ENCODE measurements around the gene TOGARAM2.

Gene TOGARAM2

DNA sequence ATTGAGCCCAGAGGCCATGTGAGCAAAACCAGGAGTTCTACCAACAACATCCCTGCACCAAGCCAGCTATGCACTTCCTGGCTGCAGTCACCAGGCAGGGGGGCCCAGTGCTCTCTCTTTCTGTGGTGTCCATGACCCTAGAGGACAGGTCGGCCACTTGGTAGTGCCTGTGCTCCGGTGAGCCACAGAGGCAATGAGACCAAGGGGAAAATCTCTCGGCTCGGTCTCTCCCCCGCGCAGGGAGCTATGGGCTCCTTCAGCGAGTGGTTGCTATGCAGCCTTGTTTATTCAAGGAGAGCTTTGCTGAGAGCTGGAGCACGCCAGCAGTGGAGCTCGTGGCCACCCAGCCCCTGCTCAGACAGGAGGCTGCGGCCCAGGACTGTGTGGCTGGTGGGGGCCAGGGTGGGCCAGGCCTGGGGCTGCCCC lies at the start of gene TOGARAM2:
Gene TOGARAM2 (plus strand): TSS at position 283 of the 426 bp plus-strand sequence. CDS start 13,537 bp downstream, outside the sequence.
- intact Hi-C loops (cut with DNase I), result no loop called here
- peak in 6 of 10 donors; percentile 22 to 88 (median 64) for DNase-seq

DNA sequence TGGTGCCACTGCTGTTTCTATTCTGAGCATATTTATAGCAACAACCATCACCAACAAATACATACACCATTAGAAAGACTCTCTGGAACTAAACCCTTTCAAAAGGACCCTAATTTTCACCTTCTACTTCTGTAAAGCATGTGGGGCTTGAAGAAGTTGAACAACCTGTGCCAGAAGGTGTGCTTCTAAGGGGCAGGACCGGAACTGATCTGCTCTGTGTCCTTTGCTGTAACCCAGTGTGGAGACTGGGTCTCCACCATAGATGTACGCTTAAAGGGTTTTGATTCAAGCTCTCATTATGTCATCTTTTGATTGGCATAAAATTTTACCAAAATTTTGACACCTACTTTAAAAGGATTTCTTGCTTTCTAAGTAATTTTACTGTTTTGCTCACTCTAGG lies 46.3 kb upstream of the TOGARAM2 start:
- no peak for DNase-seq
- intact Hi-C loops (cut with DNase I), result no loop called here

DNA sequence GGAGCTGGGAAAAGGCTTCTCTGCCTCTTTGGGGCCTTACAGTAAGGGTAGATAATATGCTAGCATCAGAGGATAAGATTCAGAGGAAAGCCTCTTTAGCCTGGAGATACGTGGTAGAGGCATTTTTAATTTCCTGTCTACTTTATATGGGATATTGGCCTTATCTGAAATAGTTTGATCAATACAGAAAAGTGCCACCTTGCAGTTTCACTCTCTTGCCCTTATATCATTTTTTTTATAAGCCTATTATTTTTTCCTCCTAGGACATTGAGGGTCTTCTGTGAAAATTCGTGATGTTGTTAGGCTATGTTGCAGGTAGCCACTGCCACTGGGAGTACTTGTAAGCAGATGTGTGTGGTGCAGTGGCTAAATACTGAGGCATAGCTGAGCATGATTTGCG lies 40.1 kb upstream of the TOGARAM2 start:
- DNase-seq, result no peak
- intact Hi-C loops (cut with DNase I), result no loop called here

DNA sequence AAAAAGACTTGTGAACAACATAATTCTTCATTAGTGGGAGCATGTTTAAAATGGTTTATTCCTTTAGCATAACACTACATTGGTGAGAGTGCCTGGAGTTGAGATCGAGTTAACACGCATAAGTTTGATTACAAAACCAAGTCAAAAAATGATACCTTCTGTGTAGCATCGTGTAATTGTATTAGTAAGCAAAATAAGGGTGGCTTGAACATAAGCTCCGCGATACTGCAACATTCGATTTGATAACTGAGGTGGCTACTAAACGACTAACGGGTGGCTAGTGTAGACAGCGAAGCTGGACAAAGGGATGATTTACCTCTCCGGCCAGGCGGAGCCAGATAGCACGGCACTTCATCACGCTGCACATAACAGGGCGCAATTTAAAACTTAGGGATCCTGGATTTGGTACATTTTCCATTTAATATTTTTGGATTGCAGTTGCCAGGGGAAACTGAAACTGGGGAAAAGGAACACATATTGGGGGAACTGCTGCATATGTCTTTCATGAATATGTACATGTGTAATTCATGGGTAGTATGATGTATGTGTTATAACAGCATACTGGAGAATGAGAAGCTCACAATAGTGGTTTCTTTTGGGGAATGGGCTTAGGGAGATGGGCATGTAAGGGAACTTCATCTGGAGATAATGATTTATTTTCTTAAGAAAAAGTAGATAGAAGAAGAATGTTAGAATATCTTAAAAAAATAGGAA lies 36.4 kb upstream of the TOGARAM2 start:
- DNase-seq, result no peak
- intact Hi-C loops (cut with DNase I), result no loop called here

DNA sequence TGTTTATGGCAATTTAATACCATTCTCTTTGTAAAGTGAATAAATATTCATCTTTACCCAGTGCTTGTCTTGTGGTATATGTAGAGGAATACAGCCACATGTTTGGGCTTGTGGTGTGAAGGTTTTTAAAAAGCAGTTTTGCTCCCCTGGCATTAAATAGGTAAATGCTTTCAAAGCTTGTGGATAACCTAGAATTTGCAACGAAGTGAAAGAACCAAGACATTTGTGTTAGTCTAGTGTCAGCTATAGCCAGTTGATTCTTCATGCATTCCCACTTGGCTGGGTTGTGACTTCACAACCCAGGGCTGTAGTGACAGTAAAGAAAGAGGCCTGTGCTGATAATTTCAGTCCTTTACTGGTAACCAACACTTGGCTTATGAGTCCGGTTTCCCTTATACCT lies 32.9 kb upstream of the TOGARAM2 start:
- intact Hi-C loops (cut with DNase I), result no loop called here
- DNase-seq, result no peak

DNA sequence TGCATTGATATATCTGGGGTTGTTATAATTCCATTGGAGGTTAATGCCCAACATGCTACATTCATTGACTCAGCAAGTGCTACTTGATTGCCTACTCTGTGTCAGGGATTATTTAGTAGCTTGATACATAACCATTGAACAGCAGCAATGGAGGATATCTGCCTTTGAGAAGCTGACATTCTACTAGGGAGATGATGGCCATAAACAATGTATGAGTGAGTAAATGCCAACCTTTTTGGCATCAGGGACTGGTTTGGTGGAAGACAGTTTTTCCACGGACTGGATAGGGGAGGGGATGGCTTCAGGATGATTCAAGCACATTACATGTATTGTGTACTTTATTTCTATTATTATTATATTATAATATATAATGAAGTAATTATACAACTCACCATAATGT lies 31.9 kb upstream of the TOGARAM2 start:
- intact Hi-C loops (cut with DNase I), result no loop called here

DNA sequence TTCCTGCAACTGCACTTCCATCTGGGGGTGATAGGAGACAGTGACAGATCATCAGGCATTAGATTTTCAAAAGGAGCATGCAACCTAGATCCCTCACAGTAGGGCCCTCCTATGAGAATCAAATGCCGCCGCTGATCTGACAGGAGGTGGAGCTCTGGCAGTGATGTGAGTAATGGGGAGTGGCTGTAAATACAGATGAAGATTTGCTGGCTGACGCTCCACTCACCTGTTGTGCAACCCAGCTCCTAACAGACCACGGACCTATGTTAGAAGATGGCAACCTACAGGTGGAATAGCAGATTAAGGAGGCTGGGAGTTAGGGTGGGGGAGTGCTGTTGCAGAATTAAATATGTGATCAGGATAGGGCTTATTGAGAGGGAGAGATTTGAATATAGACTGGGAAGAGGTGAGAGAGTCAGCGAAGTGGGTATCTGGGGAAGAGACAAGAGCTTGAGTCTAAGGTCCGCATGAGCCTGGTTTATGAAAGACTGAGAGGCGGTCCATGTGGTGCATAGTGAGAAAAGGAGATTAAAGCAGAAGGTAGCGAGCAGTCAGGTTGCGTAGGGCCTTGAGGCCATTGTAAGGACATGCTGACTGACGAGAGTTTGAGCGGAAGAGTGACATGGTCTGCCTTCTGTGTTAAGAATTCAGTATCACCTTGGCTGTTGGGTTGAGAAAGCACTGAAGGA lies 31.3 kb upstream of the TOGARAM2 start:
- DNase-seq, result no peak
- intact Hi-C loops (cut with DNase I), result no loop called here

More for the DNA sequence above, 31.9 kb upstream of the TOGARAM2 start:
- DNase-seq, result no peak

DNA sequence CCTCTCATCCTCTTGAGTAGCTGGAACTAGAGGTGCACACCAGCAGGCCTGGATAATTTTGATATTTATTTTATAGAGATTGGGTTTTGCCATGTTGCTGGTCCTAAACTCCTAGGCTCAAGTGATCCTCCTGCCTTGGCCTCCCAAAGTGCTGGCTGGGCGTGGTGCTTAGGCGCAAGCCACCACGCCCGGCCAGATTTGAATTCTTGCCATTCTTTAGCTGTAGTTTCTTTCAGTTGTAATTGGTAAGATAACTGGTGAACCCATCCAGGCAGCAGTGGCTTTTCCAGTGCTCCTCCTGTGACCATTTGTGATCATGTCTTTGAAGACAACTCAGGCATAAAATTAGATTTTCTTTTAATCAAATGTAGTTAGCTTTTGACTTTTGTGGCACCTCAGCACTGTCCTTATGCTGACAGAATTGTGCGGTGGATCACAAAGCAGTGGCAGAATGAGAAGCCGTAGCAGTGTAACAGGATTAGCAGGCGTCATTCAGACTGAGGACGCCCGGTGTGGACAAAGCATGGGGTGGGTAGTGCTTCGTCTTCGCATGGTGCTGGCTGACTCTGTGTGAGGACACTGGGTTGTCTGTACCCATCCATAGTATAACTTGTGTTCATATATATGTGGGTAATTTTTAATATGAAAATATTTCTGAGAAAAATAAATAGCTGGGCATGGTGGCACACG lies 30.0 kb upstream of the TOGARAM2 start:
- intact Hi-C loops (cut with DNase I), result no loop called here
- no peak for DNase-seq

DNA sequence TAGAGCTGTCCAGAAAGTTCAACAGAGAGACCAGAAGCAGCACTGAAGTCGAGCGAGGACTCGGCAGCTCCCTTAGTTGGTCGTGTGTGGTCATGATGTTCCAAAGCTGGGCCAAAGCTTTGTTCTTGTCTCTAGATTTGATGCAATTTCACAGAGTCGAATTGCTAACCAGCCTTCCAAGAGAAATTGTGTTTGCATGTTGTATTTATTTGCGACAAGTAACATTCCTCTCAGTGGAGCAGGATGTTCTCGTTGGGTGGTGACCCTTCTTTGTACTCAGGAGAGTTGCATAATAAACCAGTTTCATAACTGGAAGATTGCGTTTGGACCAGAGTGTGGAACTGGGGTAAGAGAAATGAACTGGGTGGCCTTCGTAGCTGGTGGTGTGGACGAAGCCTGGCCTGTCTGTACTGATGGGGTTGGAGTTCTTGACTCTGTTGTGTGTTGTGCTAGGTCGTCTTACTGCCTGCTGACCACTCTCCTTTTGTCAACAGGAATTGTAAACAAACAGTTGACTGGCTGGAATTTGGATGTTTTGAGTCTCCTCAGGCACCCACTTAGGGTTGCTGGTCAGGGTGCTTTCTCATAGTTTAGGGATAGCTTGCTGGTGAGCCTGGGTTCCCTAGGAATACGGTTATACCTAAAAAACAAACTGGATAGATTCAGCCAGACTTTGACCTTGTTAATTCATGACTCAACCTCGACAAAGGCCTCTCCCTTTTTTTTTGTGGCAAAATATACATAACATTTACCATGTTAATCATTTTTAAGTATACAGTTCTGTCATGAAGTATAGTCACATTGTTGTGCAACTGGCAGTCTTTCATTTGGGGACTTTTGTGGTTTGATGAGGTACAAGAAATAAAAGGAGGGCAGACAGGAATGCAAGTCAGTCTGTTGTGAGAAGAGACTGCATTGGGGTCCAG lies 28.9 kb upstream of the TOGARAM2 start:
- no peak for DNase-seq
- intact Hi-C loops (cut with DNase I), result no loop called here

DNA sequence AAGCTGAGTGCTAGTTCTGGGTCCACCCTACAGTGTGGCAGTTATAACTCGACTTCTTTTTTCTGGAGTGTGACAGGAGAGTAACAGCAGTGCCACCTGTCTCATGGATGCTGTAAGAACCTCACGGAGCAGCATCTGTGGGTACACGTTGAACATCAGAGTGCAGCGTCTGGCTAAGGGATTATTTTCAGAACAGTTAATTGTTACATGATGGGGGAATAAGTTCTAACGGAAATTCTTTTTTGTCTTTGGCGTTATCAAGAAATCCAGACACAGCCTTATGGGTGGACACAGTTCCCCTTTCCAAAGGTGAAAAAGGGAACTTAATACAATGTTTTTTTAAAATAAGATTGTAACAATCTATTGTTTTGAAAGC lies 28.3 kb upstream of the TOGARAM2 start:
- intact Hi-C loops (cut with DNase I), result no loop called here
- no peak for DNase-seq

DNA sequence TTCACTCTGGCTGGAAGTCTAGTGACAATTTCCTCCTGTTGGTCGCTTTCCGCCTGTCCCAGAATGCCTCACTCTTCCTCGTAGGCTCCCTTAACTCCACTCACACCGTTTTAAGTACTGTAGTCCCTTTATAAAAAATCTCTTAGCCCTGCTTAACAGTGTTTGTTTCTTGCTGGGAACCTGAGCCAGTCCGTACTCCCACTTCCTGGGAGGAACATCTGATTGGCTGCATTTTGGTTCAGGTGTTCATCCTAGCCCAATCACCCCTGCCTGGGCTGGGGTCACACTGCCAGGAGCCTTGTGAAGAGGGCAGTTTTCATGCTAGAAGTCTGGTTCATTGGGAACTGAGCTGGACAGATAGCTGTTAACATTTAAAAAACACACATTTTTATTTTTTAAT lies 25.6 kb upstream of the TOGARAM2 start:
- intact Hi-C loops (cut with DNase I), result loop anchor here (5.0 kb wide), 2 partner anchors 887 to 1117 kb away; no protein-coding TSS in a partner anchor
- DNase-seq, result no peak

DNA sequence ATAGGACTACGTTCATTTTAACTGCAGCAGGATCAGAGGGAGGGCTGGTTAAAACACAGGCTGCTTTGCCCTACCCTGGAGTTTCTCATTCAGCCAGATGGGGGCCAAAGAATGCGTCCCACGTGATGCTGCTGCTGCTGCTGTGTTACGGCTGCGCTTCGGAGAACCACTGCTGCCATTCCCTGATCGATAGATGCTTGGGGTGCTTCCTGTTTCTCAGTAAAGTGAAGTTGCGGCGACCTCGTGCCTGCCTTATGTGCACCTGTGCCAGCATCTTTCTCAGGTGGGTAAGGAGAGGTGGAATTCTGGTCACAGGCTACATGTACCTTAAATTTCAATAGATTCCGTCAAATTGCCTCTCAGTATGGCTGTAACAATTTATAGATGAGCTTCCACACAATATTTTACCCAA lies 24.7 kb upstream of the TOGARAM2 start:
- intact Hi-C loops (cut with DNase I), result loop anchor here (5.0 kb wide), 2 partner anchors 886 to 1116 kb away; no protein-coding TSS in a partner anchor

DNA sequence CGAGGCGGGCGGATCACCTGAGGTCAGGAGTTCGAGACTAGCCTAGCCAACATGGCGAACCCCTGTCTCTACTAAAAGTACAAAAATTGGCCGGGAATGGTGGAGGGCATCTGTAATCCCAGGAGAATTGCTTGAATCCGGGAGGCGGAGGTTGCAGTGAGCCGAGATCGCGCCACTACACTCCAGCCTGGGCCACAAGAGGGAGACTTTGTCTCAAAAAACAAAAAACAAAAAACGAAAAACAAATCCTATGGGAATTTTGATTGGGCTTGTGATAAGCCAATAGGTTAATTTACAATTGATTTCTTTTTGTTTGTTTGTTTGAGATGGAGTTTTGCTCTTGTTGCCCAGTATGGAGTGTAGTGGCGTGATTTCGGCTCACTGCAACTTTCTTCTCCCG lies 24.2 kb upstream of the TOGARAM2 start:
- intact Hi-C loops (cut with DNase I), result loop anchor here (5.0 kb wide), 2 partner anchors 885 to 1115 kb away; no protein-coding TSS in a partner anchor
- peak in 2 of 10 donors; percentile 35 to 52 for DNase-seq

More for the DNA sequence above, 24.7 kb upstream of the TOGARAM2 start:
- peak in 7 of 10 donors; percentile 29 to 88 (median 48) for DNase-seq

DNA sequence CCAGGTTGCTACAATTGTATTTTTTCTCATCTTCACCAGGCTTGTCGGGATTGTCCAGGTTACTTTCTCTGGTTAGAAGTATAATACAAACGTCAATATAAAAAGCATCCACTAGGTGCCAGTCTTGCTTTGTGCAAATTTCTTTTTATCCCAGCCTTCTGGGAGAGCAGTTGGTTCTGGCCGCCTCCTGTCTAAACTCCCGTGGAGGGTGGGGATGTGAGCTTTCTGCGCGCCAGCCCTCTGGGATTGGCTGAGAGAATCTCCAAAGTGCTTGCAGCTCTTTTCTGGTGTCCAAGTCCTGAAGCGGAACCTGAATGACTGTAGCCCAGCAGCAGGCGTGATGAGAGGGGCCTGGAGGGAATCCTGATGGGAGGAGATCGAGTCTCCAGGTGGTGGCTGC lies 22.4 kb upstream of the TOGARAM2 start:
- intact Hi-C loops (cut with DNase I), result loop anchor here (1.0 to 5.0 kb wide), 3 partner anchors 239 to 1114 kb away; no protein-coding TSS in a partner anchor
- peak; percentile 41 to 96 (median 72) for DNase-seq

DNA sequence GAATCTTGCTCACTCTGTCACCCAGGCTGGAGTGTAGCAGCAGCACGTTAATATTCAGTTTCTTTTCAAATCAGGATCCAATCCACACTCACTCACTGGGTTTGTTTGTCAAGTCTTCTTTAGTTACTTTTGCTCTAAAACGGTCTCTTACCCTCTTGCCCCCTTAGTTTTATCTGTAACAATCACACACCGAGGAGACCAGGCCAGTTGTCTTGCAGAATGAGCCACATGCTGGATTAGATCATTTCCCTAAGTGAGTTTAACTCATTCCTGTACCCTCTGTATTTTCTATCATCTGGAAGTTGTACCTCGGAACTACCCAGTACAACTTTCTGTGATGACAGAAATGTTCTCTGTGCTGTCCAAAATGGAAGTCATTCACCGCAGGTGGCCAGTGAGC lies 20.7 kb upstream of the TOGARAM2 start:
- DNase-seq, result no peak
- intact Hi-C loops (cut with DNase I), result no loop called here

DNA sequence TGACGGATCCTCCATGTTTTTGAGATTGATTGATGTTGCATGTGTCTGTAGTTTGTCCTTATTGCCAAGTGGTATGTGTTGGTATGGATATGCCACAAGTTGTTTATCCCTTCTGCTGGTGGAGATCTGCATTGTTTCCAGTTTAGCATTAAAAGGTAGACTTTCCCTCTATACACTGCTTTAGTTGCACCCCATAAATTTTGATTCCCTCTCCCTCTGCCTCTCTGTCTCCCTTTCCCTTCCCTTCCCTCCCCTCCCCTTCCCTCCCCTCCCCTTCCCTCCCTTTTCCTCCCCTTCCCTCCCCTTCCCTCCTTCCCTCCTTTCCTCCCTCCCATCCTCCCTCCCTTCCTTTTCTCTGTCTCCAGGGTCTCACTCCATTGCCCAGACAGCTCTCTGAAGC lies 18.6 kb upstream of the TOGARAM2 start:
- intact Hi-C loops (cut with DNase I), result no loop called here
- DNase-seq, result no peak

DNA sequence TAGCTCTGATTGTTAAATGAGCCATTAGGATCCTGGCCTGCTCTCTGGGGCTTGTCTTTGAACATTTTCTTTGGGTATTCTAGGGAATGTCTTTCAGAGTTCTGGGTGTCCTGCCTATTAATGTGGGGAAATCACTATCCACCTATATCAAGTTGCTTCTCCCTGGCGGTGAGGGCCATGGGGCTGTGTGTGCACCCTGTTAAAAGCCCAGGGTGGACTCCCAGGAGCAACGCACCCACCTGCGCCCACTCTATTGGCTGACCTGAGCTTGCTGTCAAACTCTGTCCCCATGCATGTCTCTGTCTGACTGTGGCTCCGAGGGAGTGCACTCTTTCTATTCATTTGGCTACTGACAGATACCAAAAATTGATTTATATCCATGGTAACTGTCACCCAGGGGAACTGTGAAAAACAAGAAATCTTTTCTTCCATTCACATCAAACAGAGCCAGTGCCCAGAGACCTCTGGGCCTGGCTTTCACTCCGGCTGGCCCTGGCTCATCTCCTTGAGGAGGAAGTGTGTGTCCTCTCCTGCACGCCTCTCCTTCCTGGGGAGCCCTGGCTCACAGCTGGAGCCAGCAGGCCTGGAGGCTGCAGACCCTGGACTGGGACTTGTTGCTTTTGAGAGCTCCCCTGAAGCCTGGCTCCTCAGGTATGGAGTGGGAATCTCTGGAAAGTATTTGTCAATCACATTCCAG lies 10.5 kb upstream of the TOGARAM2 start:
- intact Hi-C loops (cut with DNase I), result no loop called here
- DNase-seq, result peak in 1 of 10 donors; percentile 49

DNA sequence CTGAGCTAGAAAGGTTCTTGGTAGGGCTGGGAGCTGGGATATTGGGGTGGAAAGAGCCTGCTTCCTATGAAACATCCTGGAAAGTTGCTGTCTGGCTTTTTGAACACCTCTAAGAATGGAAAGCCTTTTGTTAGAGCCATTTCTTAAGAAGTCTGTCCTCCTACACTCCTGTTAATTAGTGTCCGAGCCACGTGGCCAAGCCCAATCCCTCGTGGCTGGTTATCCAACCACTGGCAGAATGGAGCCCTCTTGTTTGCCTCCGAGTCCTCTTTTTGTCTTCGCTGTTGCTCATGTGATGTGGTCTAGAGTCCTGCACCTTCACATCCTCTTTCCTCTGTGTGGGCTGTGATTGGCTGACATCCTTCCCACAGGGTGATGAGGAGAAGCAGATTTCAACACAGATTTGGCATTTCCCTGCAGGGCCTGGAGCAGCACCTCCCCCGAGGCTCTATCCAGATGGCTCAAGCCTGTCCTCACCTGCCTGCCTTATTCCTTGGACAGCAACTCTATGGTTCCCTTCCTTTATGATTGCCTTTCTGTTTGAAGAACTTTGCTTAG lies 8.2 kb upstream of the TOGARAM2 start:
- intact Hi-C loops (cut with DNase I), result no loop called here
- no peak for DNase-seq

DNA sequence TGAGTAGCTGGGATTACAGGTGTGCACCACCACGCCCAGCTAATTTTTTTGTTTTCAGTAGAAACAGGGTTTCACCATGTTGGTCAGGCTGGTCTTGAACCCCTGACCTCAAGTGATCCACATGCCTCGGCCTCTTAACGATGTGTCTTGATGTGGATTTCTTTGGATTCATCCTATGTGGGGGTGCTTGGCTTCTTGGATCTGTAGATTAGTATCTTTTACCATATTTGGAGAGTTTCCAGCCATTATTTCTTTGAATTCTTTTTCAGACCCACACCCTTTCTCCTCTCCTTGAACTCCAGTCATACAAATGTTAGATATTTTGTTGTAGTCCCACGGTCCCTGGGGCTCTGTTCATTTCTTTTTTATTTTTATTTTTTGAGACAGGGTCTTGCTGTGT lies 6.8 kb upstream of the TOGARAM2 start:
- DNase-seq, result no peak
- intact Hi-C loops (cut with DNase I), result no loop called here

Measured in posterior cingulate gyrus (tissue), 11 donors.